ENCODE results near the gene C18orf32. TPM values are rescaled to one million over a fixed set of nuclear protein-coding genes. Genes with fewer than 3 reads are reported as not detected.

Gene C18orf32
- total and polyA plus RNA-seq, 2 of the 13 experiments (the other 11 are each of a cell fraction or from before 2014, with no cell fraction given): 17.6 to 20.6 TPM

DNA sequence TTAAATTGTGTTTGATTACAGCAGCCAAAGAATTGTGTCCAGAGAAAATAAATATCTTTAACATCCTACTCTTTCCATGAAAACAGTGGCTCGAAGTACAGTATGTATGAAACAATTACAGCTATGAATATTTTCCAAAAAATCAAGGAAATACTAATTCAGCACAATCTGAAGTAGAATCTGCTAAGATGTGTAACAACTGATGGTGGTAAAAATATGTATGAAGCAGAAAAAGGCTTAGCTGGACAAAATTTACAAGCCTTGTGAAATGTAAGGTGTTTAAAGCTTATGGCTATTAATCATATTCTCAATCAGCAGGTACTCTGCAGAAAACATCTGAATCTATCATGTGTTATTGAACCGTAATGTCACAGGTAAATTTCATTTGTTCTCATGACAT is 43.2 kb downstream of the C18orf32 start:
- POLR2A ChIA-PET: no interaction called here
- Histone ChIP-seq H3K9ac (ENCODE audit: insufficient read depth, low read depth, low read length) (no peak overlapping the region), H3K27ac (ENCODE audit: extremely low read length, insufficient read depth, low read length) (no peak overlapping the region), H3K27me3 (ENCODE audit: control insufficient read depth in 1 of 2, insufficient read depth in 2 of 2, low read length in 2 of 2) (no peaks in the 10 kb centered on the region), H3K9me3 (ENCODE audit: low read length) (0 out of 2 replicates have a peak, but pooled peaks cover 5% of the 10 kb centered on the region), H2AFZ (ENCODE audit: low read length) (no peak overlapping the region), H4K20me1 (ENCODE audit: insufficient read depth, low read length) (no peaks in the 10 kb centered on the region), H3K4me1 (ENCODE audit: insufficient read depth, low read length) (no peaks in the 10 kb centered on the region), H3K4me2 (ENCODE audit: low read depth, low read length) (no peak overlapping the region), H3K79me2 (ENCODE audit: insufficient read depth, low read length) (peaks cover 25% of the 10 kb centered on the region), H3K36me3 (replicated peaks in 1 of 2; ENCODE audit: control insufficient read depth in 1 of 2, insufficient read depth in 2 of 2, low read length in 2 of 2) (no peaks in the 10 kb centered on the region), H3K4me3 (replicated peaks in 1 of 3; ENCODE audit: insufficient read depth in 1 of 3, low read depth in 2 of 3, low read length in 3 of 3) (no peak overlapping the region)
- intact Hi-C loops (cut with micrococcal nuclease; ENCODE audit: unreplicated experiment) (loop anchor here (10.0 kb wide), 1 partner anchor 419 kb away; no protein-coding TSS in a partner anchor), in situ Hi-C loops (cut with HindIII; ENCODE audit: extremely low pct_ligation_motif_present, low pct_unique_long_range_greater_than_20kb) (loop anchor here (25.0 kb wide), 2 partner anchors 182 to 757 kb away; no protein-coding TSS in a partner anchor)
- ATAC-seq: no peak
- no peak for DNase-seq (ENCODE audit: low spot score)
- BruUV-seq (replicated peaks): no TSS peak
- CTCF ChIA-PET (ENCODE audit: low intra/inter-chr PET ratio, low total read pairs): no interaction called here
- TF ChIP-seq, protein P1, sequence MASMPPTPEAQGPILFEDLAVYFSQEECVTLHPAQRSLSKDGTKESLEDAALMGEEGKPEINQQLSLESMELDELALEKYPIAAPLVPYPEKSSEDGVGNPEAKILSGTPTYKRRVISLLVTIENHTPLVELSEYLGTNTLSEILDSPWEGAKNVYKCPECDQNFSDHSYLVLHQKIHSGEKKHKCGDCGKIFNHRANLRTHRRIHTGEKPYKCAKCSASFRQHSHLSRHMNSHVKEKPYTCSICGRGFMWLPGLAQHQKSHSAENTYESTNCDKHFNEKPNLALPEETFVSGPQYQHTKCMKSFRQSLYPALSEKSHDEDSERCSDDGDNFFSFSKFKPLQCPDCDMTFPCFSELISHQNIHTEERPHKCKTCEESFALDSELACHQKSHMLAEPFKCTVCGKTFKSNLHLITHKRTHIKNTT (CRISPR knock-in tag; IDR thresholded peaks at IDR 0.05): no peak
- TF ChIP-seq ZFP41 (CRISPR knock-in tag; IDR thresholded peaks at IDR 0.05; ENCODE audit: borderline replicate concordance) (no peak), TOPORS (CRISPR knock-in tag; IDR thresholded peaks at IDR 0.05) (no peak), CEBPB (IDR thresholded peaks at IDR 0.05; ENCODE audit: borderline replicate concordance, low read depth, low read length) (no peak), GATA4 (IDR thresholded peaks at IDR 0.05; ENCODE audit: borderline replicate concordance, low read depth) (no peak), ZZZ3 (CRISPR knock-in tag; IDR thresholded peaks at IDR 0.05; ENCODE audit: borderline replicate concordance) (no peak), GTF3A (CRISPR knock-in tag; conservative IDR thresholded peaks at IDR 0.05) (no peak), ZNF644 (CRISPR knock-in tag; IDR thresholded peaks at IDR 0.05; ENCODE audit: low read depth) (no peak), NAIF1 (CRISPR knock-in tag; IDR thresholded peaks at IDR 0.05; ENCODE audit: borderline replicate concordance) (no peak), CBFB (CRISPR knock-in tag; IDR thresholded peaks at IDR 0.05) (no peak)
- TF ChIP-seq, protein P2, sequence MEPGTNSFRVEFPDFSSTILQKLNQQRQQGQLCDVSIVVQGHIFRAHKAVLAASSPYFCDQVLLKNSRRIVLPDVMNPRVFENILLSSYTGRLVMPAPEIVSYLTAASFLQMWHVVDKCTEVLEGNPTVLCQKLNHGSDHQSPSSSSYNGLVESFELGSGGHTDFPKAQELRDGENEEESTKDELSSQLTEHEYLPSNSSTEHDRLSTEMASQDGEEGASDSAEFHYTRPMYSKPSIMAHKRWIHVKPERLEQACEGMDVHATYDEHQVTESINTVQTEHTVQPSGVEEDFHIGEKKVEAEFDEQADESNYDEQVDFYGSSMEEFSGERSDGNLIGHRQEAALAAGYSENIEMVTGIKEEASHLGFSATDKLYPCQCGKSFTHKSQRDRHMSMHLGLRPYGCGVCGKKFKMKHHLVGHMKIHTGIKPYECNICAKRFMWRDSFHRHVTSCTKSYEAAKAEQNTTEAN (CRISPR knock-in tag; conservative IDR thresholded peaks at IDR 0.05): no peak
- WGBS (ENCODE audit: low lambda C conversion rate): 98% methylated on average over 2 of the region's 2 CpGs
- FAIRE-seq: no peak

All from HepG2 (cell line).